ENCODE measurements around the gene SPACA7. TPM values are rescaled to one million over a fixed set of nuclear protein-coding genes. Genes with fewer than 3 reads are reported as not detected.

SPACA7 gene
- total RNA-seq, 1 donor from 2014 or later = not detected

DNA sequence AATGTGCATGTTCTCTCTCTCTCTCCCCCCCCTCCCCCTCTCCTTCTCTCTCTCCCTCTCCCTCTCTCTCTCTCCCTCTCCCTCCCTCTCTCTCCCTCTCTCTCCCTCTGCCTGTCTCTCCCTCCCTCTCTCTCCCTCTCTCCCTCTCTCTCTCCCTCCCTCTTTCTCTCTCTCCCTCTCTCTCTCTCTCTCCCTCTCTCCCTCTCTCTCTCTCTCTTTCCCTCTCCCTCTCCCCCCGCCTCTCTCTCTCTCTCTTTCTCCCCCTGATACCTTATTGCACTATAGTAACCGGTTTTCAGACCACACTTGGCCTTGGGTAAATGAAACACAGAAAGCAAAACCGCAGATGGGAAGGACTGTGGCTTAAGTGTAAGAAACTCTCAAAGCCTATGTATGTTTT, 34.7 kb upstream of the SPACA7 start:
- ChIA-PET POLR2A (no interaction called here), CTCF (no interaction called here)
- Mint-ChIP-seq H3K4me3 (no peak overlapping the region), H3K27me3 (peaks cover 11% of the 10 kb centered on the region), H3K4me1 (no peaks in the 10 kb centered on the region), H3K27ac (no peak overlapping the region), H3K9me3 (peaks cover 15% of the 10 kb centered on the region), H3K36me3 (ENCODE audit: low read depth) (no peaks in the 10 kb centered on the region)
- TF ChIP-seq, protein P1, sequence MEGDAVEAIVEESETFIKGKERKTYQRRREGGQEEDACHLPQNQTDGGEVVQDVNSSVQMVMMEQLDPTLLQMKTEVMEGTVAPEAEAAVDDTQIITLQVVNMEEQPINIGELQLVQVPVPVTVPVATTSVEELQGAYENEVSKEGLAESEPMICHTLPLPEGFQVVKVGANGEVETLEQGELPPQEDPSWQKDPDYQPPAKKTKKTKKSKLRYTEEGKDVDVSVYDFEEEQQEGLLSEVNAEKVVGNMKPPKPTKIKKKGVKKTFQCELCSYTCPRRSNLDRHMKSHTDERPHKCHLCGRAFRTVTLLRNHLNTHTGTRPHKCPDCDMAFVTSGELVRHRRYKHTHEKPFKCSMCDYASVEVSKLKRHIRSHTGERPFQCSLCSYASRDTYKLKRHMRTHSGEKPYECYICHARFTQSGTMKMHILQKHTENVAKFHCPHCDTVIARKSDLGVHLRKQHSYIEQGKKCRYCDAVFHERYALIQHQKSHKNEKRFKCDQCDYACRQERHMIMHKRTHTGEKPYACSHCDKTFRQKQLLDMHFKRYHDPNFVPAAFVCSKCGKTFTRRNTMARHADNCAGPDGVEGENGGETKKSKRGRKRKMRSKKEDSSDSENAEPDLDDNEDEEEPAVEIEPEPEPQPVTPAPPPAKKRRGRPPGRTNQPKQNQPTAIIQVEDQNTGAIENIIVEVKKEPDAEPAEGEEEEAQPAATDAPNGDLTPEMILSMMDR (IDR thresholded peaks at IDR 0.05) = no peak
- intact Hi-C loops (cut with micrococcal nuclease) = no loop called here
- ATAC-seq (ENCODE audit: low read depth) (no peak), DNase-seq (no peak)

DNA sequence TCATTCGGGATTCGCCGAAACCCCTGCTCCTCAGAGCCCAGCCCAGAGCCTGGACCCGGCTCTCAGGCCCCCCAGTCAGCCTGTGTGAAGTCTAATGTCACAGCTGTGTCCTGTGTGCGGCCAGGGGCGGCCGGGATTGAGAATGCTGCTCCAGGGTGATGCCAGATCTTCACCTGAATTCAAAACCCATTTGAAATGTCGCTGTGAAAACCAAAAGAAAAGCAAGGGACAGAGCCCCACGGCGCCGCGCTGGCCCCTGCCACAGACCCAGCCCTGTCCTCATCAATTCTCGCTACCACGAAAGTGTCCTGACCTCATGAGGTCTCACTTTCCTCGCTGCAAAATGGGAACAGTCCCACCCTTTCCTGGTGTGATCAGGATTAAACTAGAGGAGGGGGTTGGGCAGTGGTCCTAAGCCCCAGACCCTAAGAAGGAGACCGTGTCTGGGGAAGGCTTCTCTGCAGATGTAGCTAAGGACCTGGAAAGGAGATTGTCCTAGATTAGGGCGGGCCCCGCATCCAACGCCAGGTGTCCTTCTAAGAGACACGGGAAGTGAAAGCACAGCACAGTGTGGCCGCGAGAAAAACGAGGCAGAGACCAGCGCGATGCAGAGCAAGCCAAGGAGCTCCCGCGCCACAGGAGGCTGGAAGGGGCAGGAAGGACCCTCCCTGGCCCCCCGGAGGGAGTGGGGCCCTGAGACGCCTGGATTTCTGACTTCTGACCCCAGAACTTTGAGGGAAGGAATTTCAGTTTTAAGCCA, 34.0 kb upstream of the SPACA7 start:
- CTCF ChIA-PET = no interaction called here
- H3K4me3 Mint-ChIP-seq = no peak overlapping the region
- no peaks in the 10 kb centered on the region for H3K4me1 Mint-ChIP-seq
- POLR2A ChIA-PET = no interaction called here
- peaks cover 13% of the 10 kb centered on the region for H3K27me3 Mint-ChIP-seq
- intact Hi-C loops (cut with micrococcal nuclease) = no loop called here
- no peak overlapping the region for H3K27ac Mint-ChIP-seq
- H3K9me3 Mint-ChIP-seq = peaks cover 10% of the 10 kb centered on the region
- TF ChIP-seq, protein P1 (IDR thresholded peaks at IDR 0.05) = no peak
- ATAC-seq (ENCODE audit: low read depth) = no peak
- no peaks in the 10 kb centered on the region for H3K36me3 Mint-ChIP-seq (ENCODE audit: low read depth)
- no peak for DNase-seq

DNA sequence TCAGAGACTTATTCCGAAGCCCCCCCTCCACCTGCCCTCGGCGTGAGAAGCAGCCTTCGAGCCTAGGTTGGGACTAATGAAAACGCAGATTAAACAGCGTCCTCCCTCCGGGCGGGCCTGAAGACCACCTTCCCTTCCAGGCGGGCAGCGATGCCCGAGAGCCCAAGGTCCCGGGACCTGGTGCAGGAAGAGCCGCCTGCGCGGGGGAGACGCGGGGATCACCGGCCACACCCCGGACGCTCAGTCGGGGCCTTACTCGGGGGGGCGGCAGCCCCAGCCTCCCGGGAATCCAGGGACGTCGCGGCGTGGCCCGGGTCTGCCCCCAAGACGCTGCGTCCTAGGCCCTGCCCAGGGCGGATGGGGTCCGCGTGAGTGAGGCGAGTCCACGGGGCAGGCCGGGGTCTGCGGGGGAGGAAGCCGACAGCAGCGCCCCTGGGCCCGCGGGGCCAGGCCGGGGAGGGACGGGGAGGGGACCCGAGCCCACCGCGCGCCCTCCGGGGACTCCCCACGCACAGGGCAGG, 33.3 kb upstream of the SPACA7 start:
- TF ChIP-seq, protein P1 (IDR thresholded peaks at IDR 0.05) = no peak
- ChIA-PET CTCF (no interaction called here), POLR2A (no interaction called here)
- intact Hi-C loops (cut with micrococcal nuclease) = no loop called here
- DNase-seq (no peak), ATAC-seq (ENCODE audit: low read depth) (no peak)
- Mint-ChIP-seq H3K27me3 (peaks cover 13% of the 10 kb centered on the region), H3K36me3 (ENCODE audit: low read depth) (no peaks in the 10 kb centered on the region), H3K9me3 (peaks cover 4% of the 10 kb centered on the region), H3K4me3 (no peak overlapping the region), H3K27ac (no peak overlapping the region), H3K4me1 (no peaks in the 10 kb centered on the region)

DNA sequence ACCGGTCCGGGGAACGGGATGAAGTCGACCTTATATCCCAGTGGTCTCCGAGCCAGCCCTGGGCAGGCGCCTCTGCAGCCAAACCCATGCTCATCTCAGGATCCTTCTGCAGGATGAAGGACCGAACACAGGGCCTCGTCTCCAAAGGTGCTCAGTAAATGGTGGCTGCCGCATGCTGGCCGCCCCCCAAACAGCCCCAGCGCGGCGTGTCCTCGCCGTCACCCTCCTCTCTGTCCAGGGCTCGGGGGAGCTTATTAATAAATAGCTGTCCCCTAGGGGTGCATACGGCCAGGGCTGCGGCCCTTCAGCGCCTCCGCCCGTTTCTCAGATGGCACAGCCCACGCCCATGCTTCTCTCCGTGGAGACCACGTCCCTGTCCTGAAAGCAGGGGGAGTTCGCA, 32.6 kb upstream of the SPACA7 start:
- ATAC-seq (ENCODE audit: low read depth) = no peak
- DNase-seq = no peak
- Mint-ChIP-seq H3K4me1 (no peaks in the 10 kb centered on the region), H3K36me3 (ENCODE audit: low read depth) (no peaks in the 10 kb centered on the region), H3K27ac (no peak overlapping the region), H3K27me3 (peaks cover 16% of the 10 kb centered on the region), H3K4me3 (no peak overlapping the region), H3K9me3 (peaks cover 3% of the 10 kb centered on the region)
- TF ChIP-seq, protein P1 (IDR thresholded peaks at IDR 0.05) = no peak
- ChIA-PET POLR2A (no interaction called here), CTCF (no interaction called here)
- intact Hi-C loops (cut with micrococcal nuclease) = no loop called here

DNA sequence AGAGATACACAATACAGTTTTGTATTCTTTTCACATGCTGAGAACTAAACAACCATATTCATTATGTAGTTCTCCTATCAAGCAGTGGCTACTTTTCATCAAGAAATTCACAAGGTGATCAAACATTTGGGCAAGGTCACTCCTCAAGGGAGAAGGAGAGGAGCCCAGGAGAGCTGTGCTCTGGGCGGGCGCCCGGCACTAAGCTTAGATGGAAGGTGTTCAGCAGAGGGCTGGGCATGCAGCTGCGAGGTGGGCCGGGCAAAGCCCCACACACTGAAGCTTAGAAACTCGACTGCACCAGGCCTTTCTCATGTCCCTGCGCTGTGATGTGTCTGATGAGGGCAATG, 30.4 kb upstream of the SPACA7 start:
- intact Hi-C loops (cut with micrococcal nuclease) = no loop called here
- Mint-ChIP-seq H3K9me3 (no peaks in the 10 kb centered on the region), H3K36me3 (ENCODE audit: low read depth) (no peaks in the 10 kb centered on the region), H3K27me3 (peaks cover 24% of the 10 kb centered on the region), H3K4me1 (no peaks in the 10 kb centered on the region), H3K27ac (no peak overlapping the region), H3K4me3 (no peak overlapping the region)
- ChIA-PET POLR2A (no interaction called here), CTCF (no interaction called here)
- ATAC-seq (ENCODE audit: low read depth) (no peak), DNase-seq (no peak)
- TF ChIP-seq, protein P1 (IDR thresholded peaks at IDR 0.05) = no peak

All from activated B cell treated with CpG ODN at 0.5 μM for 24 hours (primary cell).